GM18873 (cell line): ENCODE measurements around the gene KLHDC10.
"Not testable (repeated sequence)": the region's sequence is repeated elsewhere in the genome, so short reads cannot be mapped to it uniquely, and the experiment has no call there.

Source experiments
- ATAC-seq: cut with Tn5 transposase; IDR thresholded peaks from one replicate; pipeline ENCODE4 v1.9.1; 2021; ENCODE audit warnings: mild to moderate bottlenecking, moderate library complexity, moderate number of reproducible peaks; ENCODE audit not compliant: unreplicated experiment, low FRiP score

KLHDC10 gene, protein sequence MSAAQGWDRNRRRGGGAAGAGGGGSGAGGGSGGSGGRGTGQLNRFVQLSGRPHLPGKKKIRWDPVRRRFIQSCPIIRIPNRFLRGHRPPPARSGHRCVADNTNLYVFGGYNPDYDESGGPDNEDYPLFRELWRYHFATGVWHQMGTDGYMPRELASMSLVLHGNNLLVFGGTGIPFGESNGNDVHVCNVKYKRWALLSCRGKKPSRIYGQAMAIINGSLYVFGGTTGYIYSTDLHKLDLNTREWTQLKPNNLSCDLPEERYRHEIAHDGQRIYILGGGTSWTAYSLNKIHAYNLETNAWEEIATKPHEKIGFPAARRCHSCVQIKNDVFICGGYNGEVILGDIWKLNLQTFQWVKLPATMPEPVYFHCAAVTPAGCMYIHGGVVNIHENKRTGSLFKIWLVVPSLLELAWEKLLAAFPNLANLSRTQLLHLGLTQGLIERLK

GRCh38 chr7:130069978-130070860, at the start of gene KLHDC10:
KLHDC10 (plus strand) TSS chr7:130070534; CDS start chr7:130070644, 110 bp downstream.
- ATAC-seq, result peak; percentile 95

- ATAC-seq, result no peak
Observed at GRCh38 chr7:130021105-130021834, 49.1 kb upstream of the KLHDC10 start.

GRCh38 chr7:130022115-130022514, 48.2 kb upstream of the KLHDC10 start:
- no peak for ATAC-seq

- ATAC-seq, result no peak
Observed at GRCh38 chr7:130022623-130023175, 47.6 kb upstream of the KLHDC10 start.

GRCh38 chr7:130024390-130024789, 45.9 kb upstream of the KLHDC10 start:
- ATAC-seq, result no peak

GRCh38 chr7:130032698-130033097, 37.6 kb upstream of the KLHDC10 start:
- ATAC-seq, result no peak

DNA sequence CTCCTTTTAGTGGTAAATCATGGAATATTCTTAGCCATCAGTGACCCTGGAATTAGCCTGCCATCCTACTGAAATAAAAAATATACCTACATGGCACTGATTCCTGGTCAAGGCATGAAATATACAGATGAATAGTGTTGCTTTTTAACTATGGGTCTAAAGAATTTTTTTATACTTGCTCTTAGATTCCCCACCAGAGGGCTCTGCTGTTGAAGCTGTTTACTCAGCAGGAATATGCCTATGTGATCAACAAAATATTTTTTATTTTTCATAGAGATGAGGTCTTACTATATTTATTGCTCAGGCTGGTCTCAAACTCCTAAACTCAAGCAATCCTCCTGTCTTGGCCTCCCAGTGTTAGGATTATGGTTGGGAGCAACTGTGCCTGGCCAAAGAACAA, 32.6 kb upstream of the KLHDC10 start:
- ATAC-seq, result no peak

DNA sequence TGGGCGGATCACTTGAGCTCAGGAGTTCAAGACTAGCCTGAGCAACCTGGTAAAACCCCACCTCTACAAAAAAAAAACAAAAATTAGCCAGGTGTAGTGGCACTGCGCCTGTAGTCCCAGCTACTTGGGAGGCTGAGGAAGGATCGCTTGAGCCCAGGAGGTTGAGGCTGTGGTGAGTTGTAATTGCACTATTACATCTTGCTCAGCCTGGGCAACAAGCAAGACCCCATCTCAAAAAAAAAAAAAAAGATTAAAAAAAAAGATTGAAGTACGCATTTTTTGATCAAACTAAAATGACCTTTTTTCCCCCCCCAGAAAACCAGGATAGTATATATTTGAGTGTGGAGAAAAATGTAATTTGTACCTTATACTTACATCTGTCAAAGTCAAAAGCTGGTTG, 29.8 kb upstream of the KLHDC10 start:
- ATAC-seq, result no peak

DNA sequence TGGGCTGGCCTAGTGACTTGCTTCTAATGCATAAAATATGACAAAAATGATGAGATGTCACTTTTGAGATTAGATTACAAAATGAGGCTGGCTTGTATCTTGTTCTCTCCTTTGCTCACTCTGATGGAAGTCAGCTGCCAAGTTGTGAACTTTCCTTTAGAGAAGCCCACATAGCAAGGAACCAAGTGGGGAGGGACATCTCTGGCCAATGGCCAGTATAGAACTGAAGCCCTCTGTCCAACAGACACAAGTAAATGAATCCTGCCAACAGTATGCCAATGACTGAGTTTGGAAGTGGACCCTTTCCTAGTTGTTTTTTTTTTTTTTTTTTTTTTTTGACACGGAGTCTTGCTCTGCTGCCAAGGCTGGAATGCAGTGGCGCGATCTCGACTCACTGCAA, 22.5 kb upstream of the KLHDC10 start:
- ATAC-seq, result no peak

GRCh38 chr7:130048906-130049305, 21.4 kb upstream of the KLHDC10 start:
- no peak for ATAC-seq

DNA sequence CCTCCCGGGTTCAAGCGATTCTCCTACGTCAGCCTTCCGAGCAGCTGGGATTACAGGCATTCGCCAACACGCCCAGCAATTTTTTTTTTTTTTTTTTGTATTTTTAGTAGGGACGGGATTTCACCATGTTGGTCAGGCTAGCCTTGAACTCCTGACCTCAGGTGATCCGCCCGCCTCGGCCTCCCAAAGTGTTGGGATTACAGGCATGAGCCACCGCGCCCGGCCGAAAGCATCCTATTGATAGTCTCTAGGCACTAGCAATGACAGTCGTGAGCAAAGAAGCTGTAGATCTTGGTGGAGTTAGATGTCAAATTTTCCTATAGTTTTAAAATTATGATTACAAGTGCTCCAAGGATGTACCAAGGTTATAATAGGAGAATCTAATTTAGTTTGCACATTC, 18.1 kb upstream of the KLHDC10 start:
- ATAC-seq, result not testable (repeated sequence)

- not testable (repeated sequence) for ATAC-seq
Observed at GRCh38 chr7:130055198-130055597, 15.1 kb upstream of the KLHDC10 start.

- ATAC-seq, result no peak
Observed at GRCh38 chr7:130062246-130062645, 8.1 kb upstream of the KLHDC10 start.

DNA sequence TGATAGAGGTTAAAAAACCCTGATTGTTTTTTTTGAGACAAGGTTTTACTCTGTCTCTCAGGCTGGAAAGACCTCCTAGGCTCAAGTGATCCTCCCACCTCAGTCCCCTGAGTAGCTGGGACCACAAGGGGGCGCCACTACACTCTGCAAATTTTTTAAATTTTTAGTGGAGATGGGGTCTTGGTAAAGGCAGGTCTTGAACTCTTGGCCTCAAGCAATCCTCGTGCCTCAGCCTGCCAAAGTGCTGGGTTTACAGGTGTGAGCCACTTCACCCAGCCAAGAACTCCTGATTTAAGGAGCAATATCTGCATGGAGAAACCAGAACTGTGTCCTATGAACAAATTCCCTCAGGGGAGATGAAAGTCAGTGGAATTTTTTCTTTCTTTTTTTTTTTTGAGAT, 7.3 kb upstream of the KLHDC10 start:
- ATAC-seq, result no peak

DNA sequence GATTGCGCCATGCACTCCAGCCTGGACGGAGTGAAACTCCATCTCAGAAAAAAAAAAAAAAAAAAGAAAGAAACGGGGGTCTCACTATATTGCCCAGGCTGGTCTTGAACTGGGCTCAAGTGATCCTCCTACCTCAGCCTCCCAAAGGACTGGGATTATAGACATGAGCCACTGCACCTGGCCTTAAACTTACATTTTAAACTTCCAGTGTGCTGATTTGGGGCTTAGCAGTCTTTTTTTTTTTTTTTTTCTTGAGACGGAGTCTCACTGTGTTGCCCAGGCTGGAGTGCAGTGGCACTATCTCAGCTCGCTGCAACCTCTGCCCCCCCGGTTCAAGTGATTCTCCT, 5.8 kb upstream of the KLHDC10 start:
- ATAC-seq, result not testable (repeated sequence)

DNA sequence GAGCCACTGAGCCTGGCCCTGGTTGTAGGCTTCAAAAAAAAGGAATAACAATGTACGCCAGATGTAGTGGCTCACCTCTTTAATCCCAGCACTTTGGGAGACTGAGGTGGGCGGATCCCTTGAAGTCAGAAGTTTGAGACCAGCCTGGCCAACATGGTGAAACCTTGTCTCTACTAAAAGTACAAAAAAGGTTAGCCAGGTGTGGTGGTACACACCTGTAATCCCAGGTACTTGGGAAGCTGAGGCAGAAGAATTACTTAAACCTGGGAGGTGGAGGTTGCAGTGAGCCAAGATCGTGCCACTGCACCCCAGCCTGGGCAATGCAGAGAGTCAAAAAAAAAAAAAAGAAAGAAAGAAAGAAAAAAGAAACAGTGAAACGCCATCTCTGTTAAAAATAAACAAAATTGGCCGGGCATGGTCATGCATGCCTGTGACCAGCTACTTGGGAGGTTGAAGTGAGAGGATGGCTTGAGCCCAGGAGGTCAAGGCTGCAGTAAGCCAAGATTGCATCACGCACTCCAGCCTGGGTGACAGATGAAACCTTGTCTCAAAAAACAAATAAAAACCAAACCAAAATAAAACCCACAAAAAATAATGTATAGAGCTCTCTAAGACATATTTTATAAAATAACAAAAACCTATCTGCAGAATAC, 4.7 kb upstream of the KLHDC10 start:
- no peak for ATAC-seq

DNA sequence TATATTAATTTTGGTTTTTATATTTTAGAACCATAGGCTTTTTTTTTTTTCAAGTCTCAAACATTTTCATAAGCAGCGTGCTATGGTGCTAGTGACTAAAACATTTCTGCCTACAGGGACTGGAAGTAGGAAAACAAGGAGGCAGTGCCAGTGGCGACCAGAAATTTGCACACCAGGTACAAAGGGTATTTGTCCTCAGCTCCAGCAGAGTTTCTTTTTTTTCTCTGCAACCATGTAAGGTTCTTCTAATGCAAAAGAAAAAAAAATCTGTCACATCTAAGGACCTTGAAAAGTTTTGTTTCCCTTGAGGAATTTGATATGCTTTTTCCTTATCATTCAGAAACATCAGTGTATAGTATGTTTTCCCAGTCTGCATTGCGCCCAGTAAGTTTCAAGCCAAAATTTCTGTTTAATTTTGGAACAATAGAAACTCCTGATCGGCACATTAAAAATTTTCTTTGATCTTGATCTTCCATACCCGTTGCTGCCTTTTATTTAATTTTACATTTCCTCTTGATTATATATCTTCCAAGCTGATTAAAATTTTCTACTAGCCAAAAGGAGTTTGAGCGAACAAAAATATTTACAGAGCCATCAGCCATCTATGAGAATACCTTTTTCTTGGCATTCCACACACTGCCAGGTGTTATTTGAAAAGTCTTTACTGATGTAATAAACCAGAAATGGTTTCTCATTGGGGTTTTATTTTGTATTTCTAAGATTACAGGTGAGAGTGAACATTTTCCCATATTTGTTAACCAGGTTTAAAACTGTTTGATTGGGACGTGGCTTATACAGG, 956 bp upstream of the KLHDC10 start:
- no peak for ATAC-seq

- no peak for ATAC-seq
Observed at GRCh38 chr7:130070861-130071622, 708 bp downstream of the KLHDC10 start.
